PFSK-1 (cell line): Measurements from ENCODE around the gene MYBBP1A.

Source experiments
- FOXP2 ChIP-seq: optimal IDR thresholded peaks from 2 replicates; pipeline ENCODE3; 2011; ENCODE audit warnings: borderline replicate concordance, control low read depth, inconsistent platforms; ENCODE audit not compliant: insufficient read depth; ENCODE audit errors: extremely low read length, extremely low read depth
- POLR2AphosphoS5 ChIP-seq: IDR thresholded peaks from 2 replicates; pipeline ENCODE4 v1.6.1; 2012; ENCODE audit warnings: low read depth, mild to moderate bottlenecking, control low read depth, low read length, moderate library complexity
- REST ChIP-seq, 2 experiments: IDR thresholded peaks; 2 replicates each; pipeline versions ENCODE4 v1.6.1 to v1.8.0; 2011 to 2012; ENCODE audit warnings: low read depth in 2 of 2, low read length in 2 of 2, control low read depth in 1 of 2, inconsistent platforms in 1 of 2, mild to moderate bottlenecking in 1 of 2, moderate library complexity in 1 of 2; ENCODE audit not compliant: insufficient read depth in 1 of 2
- SIN3A ChIP-seq: IDR thresholded peaks from 2 replicates; pipeline ENCODE4 v1.6.1; 2012; ENCODE audit warnings: mild to moderate bottlenecking, low read length, moderate library complexity, borderline replicate concordance; ENCODE audit not compliant: insufficient read depth
- TAF1 ChIP-seq: IDR thresholded peaks from 2 replicates; pipeline ENCODE4 v1.6.1; 2012; ENCODE audit warnings: low read length, control low read depth, borderline replicate concordance; ENCODE audit not compliant: insufficient read depth

- TF ChIP-seq REST (IDR thresholded peaks at IDR 0.05; ENCODE audit: insufficient read depth in 1 of 2, low read depth in 2 of 2, low read length in 2 of 2) (no peak), POLR2AphosphoS5 (no peak), SIN3A (no peak), TAF1 (no peak), FOXP2 (no peak)
These were observed 27.5 kb upstream of the MYBBP1A start for GRCh38 chr17:4582691-4583090.
